SKM-1 (cell line): ENCODE results near the gene PCNT.

Source experiments
- DNase-seq: peaks from one replicate; lab custom pipeline; 2025; ENCODE audit not compliant: unreplicated experiment; lab: John Stamatoyannopoulos, UW

Gene PCNT

DNA sequence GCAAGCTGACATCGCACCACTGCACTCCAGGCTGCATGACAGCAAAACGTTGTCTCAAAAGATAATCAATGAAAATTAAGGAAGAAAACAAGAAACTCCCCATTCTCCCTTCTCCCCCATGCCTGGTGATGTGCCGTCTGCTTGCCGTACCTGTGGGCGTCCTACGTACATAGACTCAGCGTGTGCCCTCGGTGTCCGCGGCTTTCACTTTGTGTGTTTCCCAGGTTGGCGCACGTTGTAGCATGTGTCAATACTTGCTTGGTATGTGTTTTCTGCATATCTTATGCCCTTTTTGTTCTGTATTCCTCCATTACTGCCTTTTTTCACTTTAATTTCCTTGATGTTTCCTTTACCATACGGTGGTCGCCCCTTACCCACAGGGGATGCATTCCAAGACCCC, 53.8 kb downstream of the PCNT start:
- no peak for DNase-seq

DNA sequence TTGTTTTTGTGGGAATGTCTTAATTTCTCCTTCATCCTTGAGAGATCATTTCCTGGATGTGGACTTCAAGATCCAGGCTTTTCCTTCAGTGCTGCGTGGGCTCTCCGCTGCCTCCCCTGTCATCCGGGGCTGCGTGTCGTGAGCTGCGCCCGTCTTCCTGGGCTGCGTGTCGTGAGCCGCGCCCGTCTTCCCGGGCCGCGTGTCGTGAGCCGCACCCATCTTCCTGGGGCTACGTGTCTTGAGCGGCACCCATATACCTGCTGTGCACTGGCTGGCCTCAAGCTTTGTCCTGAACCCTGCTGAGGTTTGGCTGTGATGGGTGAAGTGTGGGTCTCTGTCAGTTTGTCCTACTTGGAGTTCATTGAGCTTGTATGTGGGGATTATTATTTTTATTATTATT, 55.1 kb downstream of the PCNT start:
- DNase-seq: no peak

DNA sequence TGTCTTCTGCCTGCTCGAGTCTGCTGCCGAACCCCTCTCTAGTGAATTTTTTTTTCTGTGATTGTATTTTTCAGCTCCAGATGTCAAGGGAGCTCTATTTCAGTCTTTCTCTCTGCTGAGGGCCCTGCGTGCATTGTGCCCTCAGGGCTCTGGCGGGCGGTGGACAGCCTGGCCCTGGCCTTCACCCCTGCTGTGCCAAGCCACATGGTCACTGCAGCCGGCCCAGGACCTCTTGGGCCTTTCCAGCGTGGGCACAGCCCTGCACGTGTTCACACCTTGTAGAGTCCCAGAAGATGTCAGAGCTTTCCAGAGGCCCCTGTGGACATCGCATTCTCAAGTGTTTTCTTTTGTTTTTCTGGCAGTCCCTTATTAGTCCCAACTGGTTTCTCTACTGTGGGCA, 55.7 kb downstream of the PCNT start:
- no peak for DNase-seq

DNA sequence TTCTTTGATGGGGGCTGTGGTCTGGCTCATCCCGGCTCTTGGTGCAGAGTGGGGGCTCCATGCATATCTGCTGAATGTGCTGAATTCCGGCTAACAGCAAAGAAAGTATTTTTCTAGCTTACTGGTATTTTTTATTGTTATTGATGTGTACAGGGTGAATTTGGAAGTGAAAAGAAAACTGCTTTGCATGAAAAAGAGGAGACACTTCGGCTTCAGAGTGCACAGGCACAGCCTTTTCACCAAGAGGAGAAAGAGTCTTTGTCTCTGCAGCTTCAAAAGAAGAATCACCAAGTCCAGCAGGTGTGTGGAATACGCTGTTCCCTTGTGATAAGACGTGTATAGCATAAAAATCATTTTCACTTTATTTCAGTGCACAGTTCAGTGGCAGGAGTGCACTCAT, 57.6 kb downstream of the PCNT start:
- no peak for DNase-seq

DNA sequence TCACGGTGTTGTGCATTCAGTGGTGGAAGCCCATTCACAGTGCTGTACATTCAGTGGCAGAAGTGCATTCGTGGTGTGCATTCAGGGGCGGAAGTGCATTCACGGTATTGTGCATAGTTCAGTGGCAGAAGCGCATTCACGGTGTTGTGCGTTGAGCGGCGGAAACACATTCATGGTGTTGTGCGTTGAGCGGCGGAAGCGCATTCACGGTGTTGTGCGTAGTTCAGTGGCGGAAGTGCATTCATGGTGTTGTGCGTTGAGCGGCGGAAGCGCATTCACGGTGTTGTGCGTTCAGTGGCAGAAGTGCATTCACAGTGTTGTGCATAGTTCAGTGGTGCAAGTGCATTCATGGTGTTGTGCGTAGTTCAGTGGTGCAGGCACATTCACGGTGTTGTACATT, 60.6 kb downstream of the PCNT start:
- no peak for DNase-seq

DNA sequence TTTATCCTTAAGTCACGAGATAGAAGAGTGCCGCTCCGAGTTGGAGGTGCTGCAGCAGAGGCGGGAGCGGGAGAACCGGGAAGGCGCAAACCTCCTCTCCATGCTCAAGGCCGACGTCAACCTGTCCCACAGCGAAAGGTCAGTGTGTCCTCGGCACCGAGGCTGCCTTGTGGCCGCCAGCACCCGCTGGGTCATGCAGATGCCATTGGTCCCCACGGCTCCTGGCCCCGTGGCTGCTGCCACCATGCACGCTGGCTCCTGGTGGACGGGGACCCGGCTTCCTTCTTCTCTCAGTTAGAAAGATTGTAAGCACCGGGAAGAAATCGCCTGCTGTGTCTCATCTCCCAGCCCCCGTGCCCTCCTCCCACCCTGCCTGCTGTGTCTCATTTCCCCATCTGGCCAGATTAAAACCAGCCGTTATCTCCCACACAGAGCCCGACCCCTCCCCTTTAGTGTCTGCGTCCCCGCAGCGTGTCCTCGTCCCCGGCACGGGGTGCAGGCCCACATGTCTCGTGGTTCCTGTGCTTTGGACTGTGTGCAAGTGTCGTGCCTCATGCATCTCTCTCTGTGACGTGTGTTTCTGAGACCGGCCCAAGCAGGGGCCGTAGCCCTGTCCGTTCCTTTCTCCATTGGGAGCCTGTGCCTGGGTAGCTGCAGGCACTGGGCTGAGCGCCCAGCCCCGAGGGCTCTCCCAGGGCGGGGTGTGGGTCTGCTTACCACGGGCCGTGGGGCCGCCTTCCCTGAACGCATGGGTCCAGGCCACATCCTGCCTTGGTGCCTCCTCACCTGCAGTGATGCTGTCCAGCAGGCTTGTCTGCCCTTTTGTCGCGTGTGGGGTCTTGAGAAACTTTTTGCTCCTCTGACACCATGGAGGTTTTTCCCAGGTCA, 62.1 kb downstream of the PCNT start:
- DNase-seq: no peak

DNA sequence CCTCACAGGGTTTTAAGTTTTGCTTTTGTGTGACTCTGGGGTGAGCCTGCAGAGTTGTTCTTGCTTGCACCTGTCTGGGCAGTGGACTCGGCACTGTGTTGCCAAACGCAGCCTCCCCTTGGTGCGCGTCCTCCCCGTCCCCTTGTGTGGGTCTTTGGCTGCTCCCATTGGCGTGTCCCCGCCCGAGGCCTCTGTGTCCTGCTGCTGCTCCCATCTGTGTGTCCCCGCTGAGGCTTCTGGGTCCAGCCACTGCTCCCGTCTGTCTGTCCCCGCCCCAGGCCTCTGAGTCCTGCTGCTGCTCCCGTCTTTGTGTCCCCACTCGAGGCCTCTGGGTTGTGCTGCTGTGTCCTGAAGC, 62.8 kb downstream of the PCNT start:
- DNase-seq: no peak

DNA sequence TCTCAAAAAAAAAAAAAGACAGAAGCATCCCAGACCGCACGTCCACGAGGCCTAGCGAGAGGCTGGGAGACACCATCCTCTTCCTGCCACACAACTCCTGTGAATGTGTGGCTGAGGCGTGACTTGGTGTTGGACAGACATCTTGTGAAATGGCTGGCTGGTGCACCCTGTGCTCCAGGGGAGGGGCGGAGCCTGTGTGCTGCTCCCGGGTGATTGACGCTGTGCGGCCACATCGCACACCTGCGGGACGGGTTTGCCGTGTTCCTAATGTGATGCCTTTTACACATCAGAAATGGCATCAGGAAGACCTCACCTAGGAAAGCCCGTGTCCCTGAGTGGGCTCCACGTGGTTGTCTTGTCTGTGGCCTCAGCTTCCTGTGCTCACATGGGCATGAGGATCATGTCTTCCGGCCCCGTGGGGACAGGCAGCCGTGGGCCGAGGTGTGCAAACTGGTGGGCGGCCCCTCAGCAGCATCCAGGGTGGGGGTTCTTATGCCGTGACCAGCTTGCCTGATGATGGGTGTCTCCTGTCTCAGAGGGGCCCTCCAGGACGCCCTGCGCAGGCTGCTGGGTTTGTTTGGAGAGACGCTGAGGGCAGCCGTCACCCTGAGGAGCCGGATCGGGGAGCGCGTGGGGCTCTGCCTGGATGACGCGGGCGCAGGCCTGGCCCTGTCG, 64.4 kb downstream of the PCNT start:
- no peak for DNase-seq

DNA sequence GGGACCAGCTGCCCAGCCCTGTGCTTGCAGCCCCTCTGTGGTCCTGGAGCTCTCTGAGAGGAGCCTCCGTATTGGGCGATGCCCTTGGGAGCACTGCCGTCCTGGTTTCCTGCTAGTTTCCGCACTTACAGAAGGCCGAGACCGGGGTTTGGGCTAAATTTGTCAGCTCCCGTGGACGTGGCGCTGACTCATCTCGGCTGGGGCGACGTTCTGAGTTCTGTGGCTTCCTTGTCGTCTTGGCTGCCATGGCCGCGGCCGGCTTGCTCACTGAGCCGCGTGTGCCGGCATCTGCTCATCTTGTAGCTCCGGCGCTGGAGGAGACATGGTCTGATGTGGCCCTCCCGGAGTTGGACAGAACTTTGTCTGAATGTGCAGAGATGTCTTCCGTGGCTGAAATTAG, 64.9 kb downstream of the PCNT start:
- no peak for DNase-seq

DNA sequence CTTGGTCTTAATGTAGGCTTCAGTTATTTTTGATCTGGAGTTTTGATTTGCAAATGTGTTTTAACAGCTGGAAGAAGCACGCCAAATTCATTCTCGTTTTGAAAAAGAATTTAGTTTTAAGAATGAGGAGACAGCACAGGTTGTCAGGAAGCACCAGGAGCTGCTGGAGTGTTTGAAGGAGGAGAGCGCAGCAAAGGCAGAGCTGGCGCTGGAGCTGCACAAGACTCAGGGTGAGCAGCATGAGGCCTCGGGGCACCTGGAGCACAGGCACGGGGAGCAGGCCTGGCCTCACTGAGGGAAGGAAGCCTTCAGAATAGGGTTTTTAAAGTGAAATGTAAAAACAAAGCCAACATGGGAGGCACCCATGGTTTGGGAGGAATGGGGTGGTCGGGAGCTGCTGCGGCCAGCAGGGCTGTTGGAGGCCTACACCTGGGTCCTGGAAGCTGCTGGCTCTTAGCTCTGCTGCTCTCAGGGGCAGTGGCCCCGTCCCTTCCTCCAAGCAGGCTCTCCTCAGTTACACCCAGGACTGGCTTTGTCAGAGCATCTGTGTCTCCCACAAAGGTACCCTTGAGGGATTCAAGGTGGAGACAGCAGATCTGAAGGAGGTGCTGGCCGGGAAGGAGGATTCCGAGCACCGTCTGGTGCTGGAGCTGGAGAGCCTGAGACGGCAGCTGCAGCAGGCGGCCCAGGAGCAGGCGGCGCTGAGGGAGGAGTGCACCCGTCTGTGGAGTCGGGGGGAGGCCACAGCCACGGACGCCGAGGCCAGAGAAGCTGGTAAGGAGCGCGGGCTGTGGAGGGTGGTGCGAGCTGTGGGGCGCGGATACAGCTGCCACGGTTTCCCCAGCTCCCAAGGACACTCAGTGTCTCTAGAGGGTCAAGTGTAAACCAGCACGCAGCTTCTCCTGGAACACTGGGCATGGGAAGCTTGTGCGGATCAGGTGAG, 66.9 kb downstream of the PCNT start:
- DNase-seq: no peak

DNA sequence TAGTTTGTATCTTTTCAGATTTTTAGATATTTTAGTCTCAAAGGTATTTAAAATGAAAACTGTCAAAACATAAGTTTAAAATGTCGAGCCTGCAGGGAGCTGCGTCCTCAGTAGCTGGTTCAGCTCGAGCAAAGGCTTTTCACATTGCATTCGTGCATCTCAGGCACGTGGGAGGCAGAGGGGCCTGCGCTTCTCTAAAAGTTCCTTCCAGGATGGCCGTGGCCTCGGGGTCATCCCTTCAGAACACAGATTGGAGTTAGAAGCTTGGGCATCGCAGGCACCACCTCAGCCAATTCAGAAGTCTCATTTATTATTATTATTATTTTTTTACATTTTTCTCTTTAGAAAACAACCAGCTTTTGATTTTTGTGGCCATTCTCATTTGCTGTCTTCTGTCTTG, 67.8 kb downstream of the PCNT start:
- no peak for DNase-seq

DNA sequence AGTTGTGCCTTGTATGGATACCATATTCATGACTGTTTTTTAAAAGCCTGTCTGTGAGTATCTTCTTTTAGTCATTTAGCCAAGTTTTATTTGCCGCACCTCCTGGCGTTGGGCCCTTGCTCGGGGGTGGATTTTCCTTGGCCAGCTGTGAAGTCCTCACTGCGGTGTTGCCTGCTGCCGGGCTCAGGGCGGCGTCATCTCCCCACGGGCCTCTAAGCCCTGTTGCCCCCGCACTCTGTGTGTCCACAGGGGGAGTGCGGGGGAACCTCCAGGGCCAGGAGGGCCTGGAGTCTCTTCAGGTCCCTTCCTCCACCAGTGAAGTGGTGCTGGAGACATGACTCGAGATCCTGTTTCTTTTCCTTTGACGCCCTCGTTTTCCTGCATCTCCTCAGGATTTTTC, 69.0 kb downstream of the PCNT start:
- DNase-seq: no peak

DNA sequence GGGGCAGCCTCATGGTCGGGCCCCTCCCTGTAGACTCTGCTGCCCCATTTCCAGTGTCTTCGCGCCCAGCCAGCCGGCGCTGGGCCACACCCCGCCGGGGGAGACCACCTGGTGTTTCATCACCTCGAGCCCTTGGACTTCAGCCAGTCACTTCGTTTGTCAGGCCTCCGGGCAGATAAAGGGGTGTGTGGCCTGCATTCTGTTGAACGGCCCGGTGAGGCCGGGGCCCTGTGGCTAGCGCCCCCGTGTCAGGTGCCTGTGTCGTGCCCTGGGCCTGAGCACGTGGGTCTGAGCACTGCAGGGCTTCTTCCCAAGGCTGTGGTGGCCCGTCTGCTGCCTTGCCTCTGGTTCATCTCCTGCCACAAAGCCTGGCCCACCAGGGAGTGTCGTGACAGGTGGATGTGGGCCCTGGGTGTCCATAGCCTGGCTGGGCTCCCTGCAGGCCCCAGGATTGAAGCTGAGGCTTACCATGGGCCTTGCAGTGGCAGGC, 69.5 kb downstream of the PCNT start:
- DNase-seq: no peak

DNA sequence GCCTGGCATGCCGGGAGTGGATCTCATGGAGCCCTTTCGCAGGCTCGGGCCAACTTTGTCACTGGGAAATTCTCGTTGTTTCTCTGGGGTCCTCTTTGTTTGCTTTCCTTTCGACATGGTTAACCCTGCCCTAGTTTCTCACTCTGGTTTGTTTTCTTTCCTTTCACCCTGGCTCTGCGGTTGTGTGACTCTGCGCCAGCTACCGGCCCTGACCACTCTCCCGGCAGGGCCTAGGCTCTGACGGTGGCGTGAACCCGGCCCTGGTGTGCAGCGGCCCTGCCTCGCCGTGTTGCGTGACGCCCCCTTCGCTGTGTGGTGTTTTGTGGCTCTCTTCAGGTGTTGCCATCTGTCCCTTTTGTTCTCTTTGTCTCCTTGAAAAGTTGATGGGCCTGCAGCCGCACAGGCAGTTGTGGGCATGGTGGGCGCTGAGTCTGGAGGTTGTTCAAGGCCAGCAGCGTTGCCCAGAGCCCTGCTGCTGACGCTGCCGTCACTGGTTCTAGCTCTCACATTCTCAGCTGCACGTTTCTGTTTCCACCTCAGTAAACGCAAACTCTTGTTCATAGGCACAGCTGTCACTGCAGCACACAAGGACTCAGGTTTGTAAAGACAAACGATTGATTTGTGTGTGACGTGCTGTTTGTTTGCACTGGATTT, 70.1 kb downstream of the PCNT start:
- no peak for DNase-seq

DNA sequence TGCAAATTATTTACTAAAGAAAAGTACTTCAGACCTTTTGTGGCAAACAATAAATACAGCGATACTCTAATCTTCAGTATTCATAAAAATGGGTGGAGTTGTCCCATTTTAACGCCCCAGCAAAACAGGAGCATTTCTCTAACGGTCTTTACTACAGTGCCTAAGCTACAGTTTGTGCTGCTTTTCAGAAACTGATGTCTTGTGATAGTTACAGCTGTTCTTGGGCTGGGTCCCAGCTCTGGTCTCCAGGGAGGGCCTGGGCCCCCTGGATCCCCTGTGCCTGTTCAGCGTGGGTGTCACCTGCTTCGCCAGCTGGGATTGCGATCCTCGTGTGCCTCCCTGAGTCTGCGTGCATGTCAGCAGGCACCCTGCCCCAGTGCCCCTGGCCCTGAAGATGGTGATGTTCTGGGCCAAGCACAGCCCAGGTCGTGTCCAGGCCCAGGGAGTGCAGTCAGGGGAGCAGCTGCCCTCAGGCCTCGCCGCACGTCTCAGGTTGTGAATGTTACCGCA, 70.7 kb downstream of the PCNT start:
- DNase-seq: no peak

DNA sequence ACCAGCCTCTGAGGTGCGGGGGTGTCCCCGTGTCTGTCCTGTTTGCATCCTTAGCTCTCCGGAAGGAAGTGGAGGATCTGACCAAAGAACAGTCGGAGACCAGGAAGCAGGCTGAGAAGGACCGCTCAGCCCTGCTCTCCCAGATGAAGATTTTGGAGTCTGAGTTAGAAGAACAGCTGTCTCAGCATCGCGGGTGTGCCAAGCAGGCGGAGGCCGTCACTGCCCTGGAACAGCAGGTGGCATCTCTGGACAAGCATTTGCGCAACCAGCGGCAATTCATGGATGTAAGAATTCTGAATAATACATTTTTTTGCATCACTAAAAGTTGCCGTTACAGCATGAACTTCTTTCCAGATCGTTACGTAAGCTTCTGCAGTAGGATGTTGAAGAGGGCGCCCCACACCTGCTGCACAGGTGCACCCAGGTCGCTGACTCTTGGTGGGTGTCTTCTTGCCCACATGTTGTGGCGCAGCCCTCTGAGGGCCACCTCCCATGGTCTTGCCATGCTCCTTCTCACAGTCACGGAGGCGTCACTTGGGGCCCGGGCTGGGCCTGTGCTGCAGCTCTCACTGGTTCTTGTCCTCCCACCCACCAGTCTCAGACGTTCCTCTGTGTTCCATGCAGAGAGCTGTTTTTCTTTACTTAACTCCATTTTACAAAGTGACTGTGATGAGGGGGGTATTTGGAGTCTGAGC, 73.4 kb downstream of the PCNT start:
- DNase-seq: no peak

DNA sequence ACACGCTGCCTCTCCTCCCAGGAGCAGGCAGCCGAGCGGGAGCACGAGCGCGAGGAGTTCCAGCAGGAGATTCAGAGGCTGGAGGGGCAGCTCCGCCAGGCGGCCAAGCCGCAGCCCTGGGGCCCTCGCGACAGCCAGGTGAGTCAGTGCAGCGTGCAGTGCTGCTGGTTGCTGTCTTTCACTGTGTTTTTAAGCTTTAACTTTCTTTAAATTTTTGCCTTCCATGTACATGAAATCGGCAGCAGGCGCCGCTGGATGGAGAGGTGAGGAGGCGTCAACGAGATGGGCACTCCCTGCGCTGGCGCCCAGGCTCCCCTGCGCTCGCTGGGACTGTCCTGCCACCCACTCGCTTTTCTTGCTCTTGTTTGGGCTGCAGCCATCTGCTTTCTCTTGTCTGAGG, 74.0 kb downstream of the PCNT start:
- no peak for DNase-seq

DNA sequence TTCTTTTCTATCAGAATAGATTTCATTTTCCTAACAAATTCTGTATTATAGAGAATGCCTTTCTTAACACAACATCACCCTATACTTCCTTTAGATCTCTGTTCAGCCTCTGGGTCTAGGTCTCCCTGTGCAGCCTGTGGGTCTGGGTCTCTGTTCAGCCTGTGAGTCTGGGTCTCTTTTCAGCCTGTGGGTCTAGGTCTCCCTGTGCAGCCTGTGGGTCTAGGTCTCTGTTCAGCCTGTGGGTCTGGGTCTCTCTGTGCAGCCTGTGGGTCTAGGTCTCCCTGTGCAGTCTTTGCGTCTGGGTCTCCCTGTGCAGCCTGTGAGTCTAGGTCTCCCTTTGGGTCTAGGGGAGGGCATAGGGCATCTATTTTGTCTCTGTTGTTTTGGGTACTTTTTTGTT, 75.2 kb downstream of the PCNT start:
- DNase-seq: no peak

DNA sequence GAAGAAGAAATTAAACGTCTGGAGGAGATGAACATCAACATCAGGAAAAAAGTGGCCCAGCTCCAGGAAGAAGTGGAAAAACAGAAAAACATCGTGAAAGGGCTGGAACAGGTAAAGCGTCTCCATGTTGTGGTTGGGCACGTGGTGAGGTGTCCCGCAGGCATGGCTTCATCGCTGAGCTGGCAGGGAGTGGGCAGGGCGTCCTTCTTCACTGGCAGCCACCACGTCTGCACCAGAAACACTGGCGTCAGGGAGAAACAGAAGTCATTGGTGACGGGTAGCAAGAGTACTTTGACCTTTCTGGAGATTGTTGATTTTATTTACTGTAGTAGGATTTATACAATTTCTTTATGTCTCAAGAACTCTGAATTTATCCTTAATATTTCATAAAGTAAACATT, 75.7 kb downstream of the PCNT start:
- DNase-seq: no peak
